ENCODE data around the gene TBX5. TPM values are rescaled to one million over a fixed set of nuclear protein-coding genes. Genes with fewer than 3 reads are reported as not detected.
A peak's percentile ranks its signal among the peaks of the same experiment; 100 is the strongest.
"Not testable (repeated sequence)": the region's sequence is repeated elsewhere in the genome, so short reads cannot be mapped to it uniquely, and the experiment has no call there.

TBX5 gene
- total and polyA plus RNA-seq, 9 donors = 0.04 to 0.23 (median 0.17) TPM; not detected in 5

DNA sequence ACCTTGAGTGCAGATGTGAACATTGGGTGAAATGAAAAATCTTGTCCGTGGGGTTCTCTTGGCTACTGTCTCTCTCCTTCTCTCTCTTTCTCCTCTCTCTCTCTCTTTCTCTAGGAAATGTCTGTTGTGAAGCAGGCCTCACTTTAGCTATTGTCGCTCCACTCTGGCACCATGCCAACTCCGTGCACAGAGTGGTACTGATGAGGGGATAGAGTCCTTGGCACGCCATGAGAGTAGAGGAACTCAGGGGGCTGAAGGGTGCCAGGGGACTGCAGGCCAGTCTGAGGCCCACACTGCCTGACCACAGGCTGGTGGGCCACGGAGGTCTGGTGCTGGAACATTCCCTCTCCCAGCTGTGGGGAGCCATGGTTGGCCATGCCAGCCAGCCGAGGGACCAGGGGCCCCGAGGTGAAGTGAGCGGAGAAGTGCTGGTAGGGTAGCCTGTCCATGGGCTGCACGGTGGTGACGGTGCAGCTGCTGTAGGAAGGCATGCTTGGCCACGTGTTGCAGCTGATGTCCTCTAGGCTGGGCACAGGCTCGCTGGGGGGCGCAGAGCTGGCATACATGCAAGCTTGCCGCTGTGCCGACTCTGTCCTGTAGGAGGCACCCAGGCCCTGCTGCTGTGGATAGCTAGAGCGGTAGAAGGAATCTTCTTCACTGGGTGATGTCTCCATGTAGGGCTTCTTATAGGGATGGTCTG, 50.4 kb downstream of the TBX5 start:
- TF ChIP-seq POLR2A (IDR thresholded peaks at IDR 0.05) (no peak), EP300 (IDR thresholded peaks at IDR 0.05) (no peak)
- TF ChIP-seq, protein P1, sequence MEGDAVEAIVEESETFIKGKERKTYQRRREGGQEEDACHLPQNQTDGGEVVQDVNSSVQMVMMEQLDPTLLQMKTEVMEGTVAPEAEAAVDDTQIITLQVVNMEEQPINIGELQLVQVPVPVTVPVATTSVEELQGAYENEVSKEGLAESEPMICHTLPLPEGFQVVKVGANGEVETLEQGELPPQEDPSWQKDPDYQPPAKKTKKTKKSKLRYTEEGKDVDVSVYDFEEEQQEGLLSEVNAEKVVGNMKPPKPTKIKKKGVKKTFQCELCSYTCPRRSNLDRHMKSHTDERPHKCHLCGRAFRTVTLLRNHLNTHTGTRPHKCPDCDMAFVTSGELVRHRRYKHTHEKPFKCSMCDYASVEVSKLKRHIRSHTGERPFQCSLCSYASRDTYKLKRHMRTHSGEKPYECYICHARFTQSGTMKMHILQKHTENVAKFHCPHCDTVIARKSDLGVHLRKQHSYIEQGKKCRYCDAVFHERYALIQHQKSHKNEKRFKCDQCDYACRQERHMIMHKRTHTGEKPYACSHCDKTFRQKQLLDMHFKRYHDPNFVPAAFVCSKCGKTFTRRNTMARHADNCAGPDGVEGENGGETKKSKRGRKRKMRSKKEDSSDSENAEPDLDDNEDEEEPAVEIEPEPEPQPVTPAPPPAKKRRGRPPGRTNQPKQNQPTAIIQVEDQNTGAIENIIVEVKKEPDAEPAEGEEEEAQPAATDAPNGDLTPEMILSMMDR (IDR thresholded peaks at IDR 0.05) = no peak
- no peaks in the 10 kb centered on the region for H3K9me3 ChIP-seq
- DNase-seq = peak in 1 of 5 donors; percentile 14
- no peaks in the 10 kb centered on the region for H3K36me3 ChIP-seq
- no peak overlapping the region for H3K27ac ChIP-seq
- H3K27me3 ChIP-seq = no peaks in the 10 kb centered on the region
- H3K4me3 ChIP-seq = no peak overlapping the region
- WGBS, 3 donors = 53 to 58% (median 58%) methylated on average over 16 of the region's 16 CpGs
- no peaks in the 10 kb centered on the region for H3K4me1 ChIP-seq (ENCODE audit: insufficient read depth)
- intact Hi-C loops (cut with DNase I) = no loop called here

DNA sequence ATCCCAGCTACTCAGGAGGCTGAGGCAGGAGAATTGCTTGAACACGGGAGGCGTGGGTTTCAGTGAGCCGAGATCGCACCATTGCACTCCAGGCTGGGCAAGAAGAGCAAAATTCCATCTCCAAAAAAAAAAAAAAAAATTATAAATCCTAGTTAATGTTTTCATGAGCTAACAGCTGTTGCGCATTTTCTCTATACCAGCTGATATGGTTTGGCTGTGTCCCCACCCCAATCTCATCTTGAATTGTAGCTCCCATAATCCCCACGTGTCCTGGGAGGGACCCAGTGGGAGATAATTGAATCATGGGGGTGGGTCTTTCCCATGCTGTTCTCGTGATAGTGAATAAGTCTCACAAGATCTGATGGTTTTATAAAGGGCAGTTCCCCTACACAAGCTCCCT, 56.7 kb downstream of the TBX5 start:
- DNase-seq; H3K27ac ChIP-seq; H3K27me3 ChIP-seq; intact Hi-C loops (cut with DNase I); H3K9me3 ChIP-seq; H3K4me3 ChIP-seq; H3K36me3 ChIP-seq; H3K4me1 ChIP-seq (ENCODE audit: insufficient read depth): not testable (repeated sequence)
- 51 to 63% (median 59%) methylated on average over 7 of the region's 7 CpGs for WGBS, 3 donors

DNA sequence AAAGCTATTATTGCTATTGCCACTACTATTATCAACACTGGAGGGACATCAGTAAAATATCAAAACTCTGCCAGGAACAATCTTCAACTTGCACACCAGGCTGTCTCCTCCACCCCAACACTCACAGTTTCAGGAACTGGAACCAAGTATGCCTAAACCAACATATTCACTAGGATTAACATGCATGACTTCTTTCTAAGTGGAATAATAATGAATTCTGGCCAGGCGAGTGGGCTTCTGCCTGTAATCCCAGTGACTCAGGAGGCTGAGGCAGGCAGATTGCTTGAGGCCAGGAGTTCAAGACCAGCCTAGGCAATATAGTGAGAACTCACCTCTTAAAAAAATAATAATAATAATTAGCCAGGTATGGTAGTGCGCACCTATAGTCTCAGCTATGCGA, 58.1 kb downstream of the TBX5 start:
- Histone ChIP-seq H3K9me3 (no peaks in the 10 kb centered on the region), H3K27ac (no peak overlapping the region), H3K4me1 (ENCODE audit: insufficient read depth) (no peaks in the 10 kb centered on the region), H3K27me3 (no peaks in the 10 kb centered on the region), H3K4me3 (no peak overlapping the region), H3K36me3 (no peaks in the 10 kb centered on the region)
- TF ChIP-seq EP300 (IDR thresholded peaks at IDR 0.05) (no peak), POLR2A (IDR thresholded peaks at IDR 0.05) (no peak)
- TF ChIP-seq, protein P1 (IDR thresholded peaks at IDR 0.05) = no peak
- 80 to 90% (median 87%) methylated on average over 3 of the region's 3 CpGs for WGBS, 3 donors
- no peak for DNase-seq
- intact Hi-C loops (cut with DNase I) = no loop called here

DNA sequence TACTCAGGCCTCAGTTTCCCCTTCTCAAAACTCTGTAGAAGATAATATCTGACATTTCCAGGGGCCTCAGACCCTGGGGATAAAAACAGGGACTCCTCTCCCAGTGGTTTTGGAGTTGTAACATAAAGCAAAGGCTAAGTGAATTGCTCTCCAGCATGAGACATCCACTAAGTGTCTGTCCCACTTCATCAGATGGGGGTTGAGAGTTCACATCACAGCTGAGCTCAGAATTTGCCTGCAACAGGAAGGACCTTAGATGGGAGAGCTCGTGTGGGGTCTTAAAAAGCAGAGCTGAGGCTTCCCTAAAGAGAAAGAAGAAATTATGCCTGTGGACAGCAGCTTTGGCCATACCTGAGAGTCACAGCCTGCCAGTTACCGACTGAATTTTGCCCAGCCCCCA, 61.1 kb downstream of the TBX5 start:
- 50 to 58% (median 55%) methylated on average over 2 of the region's 2 CpGs for WGBS, 3 donors
- Histone ChIP-seq H3K9me3 (no peaks in the 10 kb centered on the region), H3K27ac (no peak overlapping the region), H3K4me3 (no peak overlapping the region), H3K36me3 (no peaks in the 10 kb centered on the region), H3K4me1 (ENCODE audit: insufficient read depth) (no peaks in the 10 kb centered on the region), H3K27me3 (no peaks in the 10 kb centered on the region)
- no peak for DNase-seq
- intact Hi-C loops (cut with DNase I) = no loop called here
- no peak for TF ChIP-seq POLR2A (IDR thresholded peaks at IDR 0.05)
- no peak for TF ChIP-seq EP300 (IDR thresholded peaks at IDR 0.05)
- TF ChIP-seq, protein P1 (IDR thresholded peaks at IDR 0.05) = no peak

DNA sequence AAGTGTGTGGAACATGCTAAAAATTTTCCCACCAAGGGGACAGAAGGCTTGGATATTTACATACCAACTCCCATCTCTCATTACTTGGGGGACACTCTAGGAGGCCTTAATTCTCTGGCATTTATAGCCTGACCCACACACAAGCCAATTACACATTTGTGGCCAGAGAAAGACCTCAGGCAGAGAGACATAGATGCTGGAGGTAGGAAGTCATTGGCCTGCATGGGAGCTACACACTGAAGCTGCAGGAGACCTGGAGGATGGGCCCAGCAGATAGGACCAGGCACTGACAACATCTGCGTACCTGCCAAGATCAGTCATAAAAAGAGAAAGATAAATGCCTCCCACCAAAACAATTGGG, 61.7 kb downstream of the TBX5 start:
- H3K4me3 ChIP-seq = no peak overlapping the region
- H3K4me1 ChIP-seq (ENCODE audit: insufficient read depth) = no peaks in the 10 kb centered on the region
- intact Hi-C loops (cut with DNase I) = no loop called here
- no peaks in the 10 kb centered on the region for H3K36me3 ChIP-seq
- H3K27ac ChIP-seq = no peak overlapping the region
- DNase-seq = no peak
- TF ChIP-seq POLR2A (IDR thresholded peaks at IDR 0.05) = no peak
- no peak for TF ChIP-seq EP300 (IDR thresholded peaks at IDR 0.05)
- TF ChIP-seq, protein P1 (IDR thresholded peaks at IDR 0.05) = no peak
- no peaks in the 10 kb centered on the region for H3K9me3 ChIP-seq
- H3K27me3 ChIP-seq = no peaks in the 10 kb centered on the region
- 63 to 80% (median 70%) methylated on average over 1 of the region's 1 CpG for WGBS, 3 donors
